ENCODE data around the gene TPSG1. TPM values are rescaled to one million over a fixed set of nuclear protein-coding genes. Genes with fewer than 3 reads are reported as not detected.

TPSG1 gene
- total and polyA plus RNA-seq, 2 of the 13 experiments (the other 11 are each of a cell fraction or from before 2014, with no cell fraction given), result not detected

DNA sequence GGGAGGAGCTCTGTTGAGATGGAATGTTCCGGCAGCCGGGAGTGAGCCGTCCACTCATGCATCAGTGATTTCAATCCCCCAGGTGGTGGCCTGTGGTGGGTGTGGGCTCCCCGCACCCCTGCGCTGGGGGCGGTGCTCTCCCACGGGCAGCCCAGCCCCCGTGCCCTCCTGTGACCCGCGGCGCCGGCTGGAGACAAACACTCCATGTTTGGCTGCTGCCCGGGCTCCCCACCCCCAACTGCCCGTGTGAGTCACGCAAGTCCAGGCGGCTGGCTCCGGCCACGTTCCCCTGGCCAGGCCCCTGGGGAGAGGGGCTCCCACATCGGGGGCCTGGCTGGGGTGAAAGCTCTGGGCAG lies 42.8 kb downstream of the TPSG1 start (continued):
- TF ChIP-seq, protein P1, sequence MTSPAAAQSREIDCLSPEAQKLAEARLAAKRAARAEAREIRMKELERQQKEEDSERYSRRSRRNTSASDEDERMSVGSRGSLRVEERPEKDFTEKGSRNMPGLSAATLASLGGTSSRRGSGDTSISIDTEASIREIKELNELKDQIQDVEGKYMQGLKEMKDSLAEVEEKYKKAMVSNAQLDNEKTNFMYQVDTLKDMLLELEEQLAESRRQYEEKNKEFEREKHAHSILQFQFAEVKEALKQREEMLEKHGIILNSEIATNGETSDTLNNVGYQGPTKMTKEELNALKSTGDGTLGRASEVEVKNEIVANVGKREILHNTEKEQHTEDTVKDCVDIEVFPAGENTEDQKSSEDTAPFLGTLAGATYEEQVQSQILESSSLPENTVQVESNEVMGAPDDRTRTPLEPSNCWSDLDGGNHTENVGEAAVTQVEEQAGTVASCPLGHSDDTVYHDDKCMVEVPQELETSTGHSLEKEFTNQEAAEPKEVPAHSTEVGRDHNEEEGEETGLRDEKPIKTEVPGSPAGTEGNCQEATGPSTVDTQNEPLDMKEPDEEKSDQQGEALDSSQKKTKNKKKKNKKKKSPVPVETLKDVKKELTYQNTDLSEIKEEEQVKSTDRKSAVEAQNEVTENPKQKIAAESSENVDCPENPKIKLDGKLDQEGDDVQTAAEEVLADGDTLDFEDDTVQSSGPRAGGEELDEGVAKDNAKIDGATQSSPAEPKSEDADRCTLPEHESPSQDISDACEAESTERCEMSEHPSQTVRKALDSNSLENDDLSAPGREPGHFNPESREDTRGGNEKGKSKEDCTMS (CRISPR knock-in tag; conservative IDR thresholded peaks at IDR 0.05), result no peak
- no peak for TF ChIP-seq ZNF496 (CRISPR knock-in tag; IDR thresholded peaks at IDR 0.05; ENCODE audit: insufficient replicate concordance)
- no peak for TF ChIP-seq SOX5 (CRISPR knock-in tag; IDR thresholded peaks at IDR 0.05; ENCODE audit: borderline replicate concordance)
- TF ChIP-seq GTF3A (CRISPR knock-in tag; conservative IDR thresholded peaks at IDR 0.05), result no peak
- no peak for TF ChIP-seq SUZ12 (IDR thresholded peaks at IDR 0.05; ENCODE audit: low read depth, low read length)
- TF ChIP-seq MAZ (IDR thresholded peaks at IDR 0.05; ENCODE audit: borderline replicate concordance, low read depth, low read length), result no peak
- TF ChIP-seq MAZ (CRISPR knock-in tag; IDR thresholded peaks at IDR 0.05; ENCODE audit: low read depth), result no peak
- TF ChIP-seq NFKB2 (CRISPR knock-in tag; IDR thresholded peaks at IDR 0.05; ENCODE audit: borderline replicate concordance), result no peak
- TF ChIP-seq, protein P2, sequence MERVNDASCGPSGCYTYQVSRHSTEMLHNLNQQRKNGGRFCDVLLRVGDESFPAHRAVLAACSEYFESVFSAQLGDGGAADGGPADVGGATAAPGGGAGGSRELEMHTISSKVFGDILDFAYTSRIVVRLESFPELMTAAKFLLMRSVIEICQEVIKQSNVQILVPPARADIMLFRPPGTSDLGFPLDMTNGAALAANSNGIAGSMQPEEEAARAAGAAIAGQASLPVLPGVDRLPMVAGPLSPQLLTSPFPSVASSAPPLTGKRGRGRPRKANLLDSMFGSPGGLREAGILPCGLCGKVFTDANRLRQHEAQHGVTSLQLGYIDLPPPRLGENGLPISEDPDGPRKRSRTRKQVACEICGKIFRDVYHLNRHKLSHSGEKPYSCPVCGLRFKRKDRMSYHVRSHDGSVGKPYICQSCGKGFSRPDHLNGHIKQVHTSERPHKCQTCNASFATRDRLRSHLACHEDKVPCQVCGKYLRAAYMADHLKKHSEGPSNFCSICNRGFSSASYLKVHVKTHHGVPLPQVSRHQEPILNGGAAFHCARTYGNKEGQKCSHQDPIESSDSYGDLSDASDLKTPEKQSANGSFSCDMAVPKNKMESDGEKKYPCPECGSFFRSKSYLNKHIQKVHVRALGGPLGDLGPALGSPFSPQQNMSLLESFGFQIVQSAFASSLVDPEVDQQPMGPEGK (CRISPR knock-in tag; IDR thresholded peaks at IDR 0.05), result peak; percentile 51; the same call in 1 of the 2 replicates
- no peak for TF ChIP-seq TMF1 (CRISPR knock-in tag; IDR thresholded peaks at IDR 0.05; ENCODE audit: low read depth)
- TF ChIP-seq, protein P3, sequence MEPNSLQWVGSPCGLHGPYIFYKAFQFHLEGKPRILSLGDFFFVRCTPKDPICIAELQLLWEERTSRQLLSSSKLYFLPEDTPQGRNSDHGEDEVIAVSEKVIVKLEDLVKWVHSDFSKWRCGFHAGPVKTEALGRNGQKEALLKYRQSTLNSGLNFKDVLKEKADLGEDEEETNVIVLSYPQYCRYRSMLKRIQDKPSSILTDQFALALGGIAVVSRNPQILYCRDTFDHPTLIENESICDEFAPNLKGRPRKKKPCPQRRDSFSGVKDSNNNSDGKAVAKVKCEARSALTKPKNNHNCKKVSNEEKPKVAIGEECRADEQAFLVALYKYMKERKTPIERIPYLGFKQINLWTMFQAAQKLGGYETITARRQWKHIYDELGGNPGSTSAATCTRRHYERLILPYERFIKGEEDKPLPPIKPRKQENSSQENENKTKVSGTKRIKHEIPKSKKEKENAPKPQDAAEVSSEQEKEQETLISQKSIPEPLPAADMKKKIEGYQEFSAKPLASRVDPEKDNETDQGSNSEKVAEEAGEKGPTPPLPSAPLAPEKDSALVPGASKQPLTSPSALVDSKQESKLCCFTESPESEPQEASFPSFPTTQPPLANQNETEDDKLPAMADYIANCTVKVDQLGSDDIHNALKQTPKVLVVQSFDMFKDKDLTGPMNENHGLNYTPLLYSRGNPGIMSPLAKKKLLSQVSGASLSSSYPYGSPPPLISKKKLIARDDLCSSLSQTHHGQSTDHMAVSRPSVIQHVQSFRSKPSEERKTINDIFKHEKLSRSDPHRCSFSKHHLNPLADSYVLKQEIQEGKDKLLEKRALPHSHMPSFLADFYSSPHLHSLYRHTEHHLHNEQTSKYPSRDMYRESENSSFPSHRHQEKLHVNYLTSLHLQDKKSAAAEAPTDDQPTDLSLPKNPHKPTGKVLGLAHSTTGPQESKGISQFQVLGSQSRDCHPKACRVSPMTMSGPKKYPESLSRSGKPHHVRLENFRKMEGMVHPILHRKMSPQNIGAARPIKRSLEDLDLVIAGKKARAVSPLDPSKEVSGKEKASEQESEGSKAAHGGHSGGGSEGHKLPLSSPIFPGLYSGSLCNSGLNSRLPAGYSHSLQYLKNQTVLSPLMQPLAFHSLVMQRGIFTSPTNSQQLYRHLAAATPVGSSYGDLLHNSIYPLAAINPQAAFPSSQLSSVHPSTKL (CRISPR knock-in tag; IDR thresholded peaks at IDR 0.05), result no peak; the same call in 1 of the 2 replicates
- TF ChIP-seq ZBTB3 (CRISPR knock-in tag; IDR thresholded peaks at IDR 0.05; ENCODE audit: borderline replicate concordance, low read depth), result no peak
- TF ChIP-seq, protein P4, sequence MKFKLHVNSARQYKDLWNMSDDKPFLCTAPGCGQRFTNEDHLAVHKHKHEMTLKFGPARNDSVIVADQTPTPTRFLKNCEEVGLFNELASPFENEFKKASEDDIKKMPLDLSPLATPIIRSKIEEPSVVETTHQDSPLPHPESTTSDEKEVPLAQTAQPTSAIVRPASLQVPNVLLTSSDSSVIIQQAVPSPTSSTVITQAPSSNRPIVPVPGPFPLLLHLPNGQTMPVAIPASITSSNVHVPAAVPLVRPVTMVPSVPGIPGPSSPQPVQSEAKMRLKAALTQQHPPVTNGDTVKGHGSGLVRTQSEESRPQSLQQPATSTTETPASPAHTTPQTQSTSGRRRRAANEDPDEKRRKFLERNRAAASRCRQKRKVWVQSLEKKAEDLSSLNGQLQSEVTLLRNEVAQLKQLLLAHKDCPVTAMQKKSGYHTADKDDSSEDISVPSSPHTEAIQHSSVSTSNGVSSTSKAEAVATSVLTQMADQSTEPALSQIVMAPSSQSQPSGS (CRISPR knock-in tag; IDR thresholded peaks at IDR 0.05), result no peak
- TF ChIP-seq NR2F1 (CRISPR knock-in tag; IDR thresholded peaks at IDR 0.05), result peak; percentile 47 to 53; a peak in 2 of 4 replicates
- TF ChIP-seq ARID2 (CRISPR knock-in tag; IDR thresholded peaks at IDR 0.05; ENCODE audit: borderline replicate concordance), result no peak
- TF ChIP-seq, protein P5, sequence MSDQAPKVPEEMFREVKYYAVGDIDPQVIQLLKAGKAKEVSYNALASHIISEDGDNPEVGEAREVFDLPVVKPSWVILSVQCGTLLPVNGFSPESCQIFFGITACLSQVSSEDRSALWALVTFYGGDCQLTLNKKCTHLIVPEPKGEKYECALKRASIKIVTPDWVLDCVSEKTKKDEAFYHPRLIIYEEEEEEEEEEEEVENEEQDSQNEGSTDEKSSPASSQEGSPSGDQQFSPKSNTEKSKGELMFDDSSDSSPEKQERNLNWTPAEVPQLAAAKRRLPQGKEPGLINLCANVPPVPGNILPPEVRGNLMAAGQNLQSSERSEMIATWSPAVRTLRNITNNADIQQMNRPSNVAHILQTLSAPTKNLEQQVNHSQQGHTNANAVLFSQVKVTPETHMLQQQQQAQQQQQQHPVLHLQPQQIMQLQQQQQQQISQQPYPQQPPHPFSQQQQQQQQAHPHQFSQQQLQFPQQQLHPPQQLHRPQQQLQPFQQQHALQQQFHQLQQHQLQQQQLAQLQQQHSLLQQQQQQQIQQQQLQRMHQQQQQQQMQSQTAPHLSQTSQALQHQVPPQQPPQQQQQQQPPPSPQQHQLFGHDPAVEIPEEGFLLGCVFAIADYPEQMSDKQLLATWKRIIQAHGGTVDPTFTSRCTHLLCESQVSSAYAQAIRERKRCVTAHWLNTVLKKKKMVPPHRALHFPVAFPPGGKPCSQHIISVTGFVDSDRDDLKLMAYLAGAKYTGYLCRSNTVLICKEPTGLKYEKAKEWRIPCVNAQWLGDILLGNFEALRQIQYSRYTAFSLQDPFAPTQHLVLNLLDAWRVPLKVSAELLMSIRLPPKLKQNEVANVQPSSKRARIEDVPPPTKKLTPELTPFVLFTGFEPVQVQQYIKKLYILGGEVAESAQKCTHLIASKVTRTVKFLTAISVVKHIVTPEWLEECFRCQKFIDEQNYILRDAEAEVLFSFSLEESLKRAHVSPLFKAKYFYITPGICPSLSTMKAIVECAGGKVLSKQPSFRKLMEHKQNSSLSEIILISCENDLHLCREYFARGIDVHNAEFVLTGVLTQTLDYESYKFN (CRISPR knock-in tag; conservative IDR thresholded peaks at IDR 0.05), result 0 out of 2 replicates have a peak, but pooled peaks have one; percentile 43

All from HepG2 (cell line).